Stimulated activated CD4-positive, alpha-beta T cell treated with anti-CD3 and anti-CD28 coated beads, Interleukin-2, amount 100 ng/mL, for 4 hours (primary cell): ENCODE data around the gene CALCR.
"Not testable (repeated sequence)": the region's sequence is repeated elsewhere in the genome, so short reads cannot be mapped to it uniquely, and the experiment has no call there.

Experiments used
- DNase-seq: peaks from one replicate; pipeline ENCODE4 v3.0.0-alpha.2; 2020; ENCODE audit warnings: low read depth

Gene CALCR

DNA sequence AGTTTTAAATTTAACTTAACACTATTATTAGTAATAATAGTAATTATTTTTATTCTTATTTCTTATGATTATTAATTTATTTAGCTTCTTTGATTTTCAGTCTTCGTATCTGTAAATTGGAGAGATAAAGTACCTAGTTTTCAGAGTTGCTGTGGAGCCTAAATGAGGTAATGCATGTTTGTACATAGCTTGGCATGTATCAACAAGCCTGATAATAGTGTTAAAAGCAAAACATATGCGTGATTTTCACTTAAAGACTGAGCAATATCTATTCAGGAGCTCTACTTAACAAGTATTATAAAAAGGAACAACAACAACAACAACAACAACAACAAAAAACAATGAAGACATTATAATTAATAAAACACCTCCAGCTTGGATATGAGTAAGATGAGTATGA lies 12.4 kb downstream of the CALCR start:
- DNase-seq, result no peak

GRCh38 chr7:93559639-93560491 lies 14.7 kb downstream of the CALCR start:
- DNase-seq, result no peak

DNA sequence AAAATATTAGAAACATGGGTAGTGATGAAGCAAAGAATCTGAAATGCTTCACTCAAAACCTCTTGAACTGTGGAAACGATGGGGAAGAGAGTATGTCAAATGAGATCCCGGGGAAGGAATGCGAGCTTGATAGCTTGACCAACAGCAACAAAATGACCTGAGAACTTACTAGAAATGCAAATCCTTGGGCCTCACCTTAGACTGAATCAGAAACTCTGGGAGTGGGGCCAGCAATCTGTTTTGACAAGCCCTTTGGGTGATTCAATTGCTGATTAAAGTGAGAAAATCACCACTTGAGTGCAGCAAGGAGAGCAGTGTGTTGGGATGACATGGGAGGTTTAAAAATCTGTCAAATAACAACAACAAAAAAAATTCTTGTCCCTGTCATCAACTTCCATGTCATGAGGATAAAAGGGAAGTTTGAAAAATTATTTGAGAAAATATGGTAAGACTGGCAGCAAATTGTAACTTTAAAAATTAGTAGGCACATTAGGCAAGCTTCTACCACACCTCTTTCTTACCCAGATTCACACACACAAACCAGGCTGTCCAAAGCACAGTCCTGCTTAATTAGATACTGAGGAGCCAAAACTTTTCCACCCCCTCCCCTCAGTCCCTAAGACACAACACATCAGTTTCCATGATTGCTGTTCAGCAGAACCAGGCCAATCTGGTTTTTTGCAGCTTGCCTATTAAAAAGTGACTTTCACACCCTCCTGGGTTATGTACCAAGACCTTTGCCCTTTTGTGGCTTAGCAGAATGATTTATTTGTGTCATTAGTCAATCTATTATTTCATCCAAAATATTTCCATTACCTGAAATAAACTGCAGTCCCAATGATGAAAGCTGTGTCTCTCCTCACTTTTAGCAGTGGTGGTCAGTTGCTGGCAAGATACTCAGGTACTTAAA lies 15.6 kb downstream of the CALCR start:
- DNase-seq, result no peak

DNA sequence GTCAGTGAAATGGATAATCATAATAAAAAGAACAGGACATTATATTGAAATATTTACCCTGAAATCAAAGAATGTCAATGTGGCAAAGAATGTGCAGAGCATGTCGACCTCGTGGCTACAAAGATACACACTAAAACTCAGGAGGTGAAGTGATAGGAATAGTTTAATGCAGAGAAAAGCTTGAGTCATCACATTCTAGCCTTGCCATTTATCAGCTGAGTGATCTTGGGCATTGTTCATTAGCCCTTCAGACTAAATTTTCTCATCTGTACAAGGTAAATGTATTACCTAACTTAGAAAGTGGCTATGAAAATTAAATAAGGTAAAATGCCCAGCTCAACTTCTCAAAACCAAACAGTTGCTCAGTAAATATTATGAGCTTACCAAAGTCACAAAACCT lies 22.6 kb downstream of the CALCR start:
- DNase-seq, result no peak

DNA sequence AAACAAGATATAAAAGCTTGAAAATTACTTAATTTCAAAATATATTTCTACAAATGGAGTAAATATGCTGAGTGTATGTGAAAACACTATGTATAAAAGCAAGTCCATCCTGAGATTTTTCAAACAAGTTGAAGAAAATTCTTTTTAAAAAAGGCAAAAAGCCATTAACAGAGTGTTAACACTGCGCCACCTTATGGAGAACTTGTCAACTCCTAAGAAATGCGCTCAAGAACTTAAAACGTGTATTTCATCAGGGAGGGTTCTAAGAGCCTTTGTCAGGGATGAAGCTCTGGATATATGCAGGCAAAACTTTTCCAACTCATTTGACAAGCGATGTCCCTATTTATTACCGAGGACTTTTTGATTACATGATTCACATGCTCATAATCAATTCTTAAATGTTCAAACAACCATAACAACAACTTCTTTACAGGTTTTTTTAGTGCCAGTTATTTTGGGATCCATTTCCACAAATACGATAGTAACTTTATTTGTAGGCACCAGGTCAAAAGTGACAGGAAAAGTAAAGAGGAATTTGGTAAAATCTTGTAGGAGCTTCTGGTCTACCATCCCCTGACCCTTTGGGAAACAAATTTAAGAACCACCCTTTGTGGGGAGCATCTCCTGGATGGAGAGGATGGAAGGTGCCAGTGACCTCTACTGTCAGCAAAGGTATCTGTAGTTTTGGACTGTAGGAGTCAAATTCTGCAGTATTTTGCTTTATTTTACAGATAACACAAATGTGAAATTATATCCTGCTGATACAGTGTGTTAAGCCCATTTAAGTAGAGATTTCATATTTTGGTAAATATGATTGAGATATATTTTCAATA lies 23.2 kb downstream of the CALCR start:
- DNase-seq, result no peak

DNA sequence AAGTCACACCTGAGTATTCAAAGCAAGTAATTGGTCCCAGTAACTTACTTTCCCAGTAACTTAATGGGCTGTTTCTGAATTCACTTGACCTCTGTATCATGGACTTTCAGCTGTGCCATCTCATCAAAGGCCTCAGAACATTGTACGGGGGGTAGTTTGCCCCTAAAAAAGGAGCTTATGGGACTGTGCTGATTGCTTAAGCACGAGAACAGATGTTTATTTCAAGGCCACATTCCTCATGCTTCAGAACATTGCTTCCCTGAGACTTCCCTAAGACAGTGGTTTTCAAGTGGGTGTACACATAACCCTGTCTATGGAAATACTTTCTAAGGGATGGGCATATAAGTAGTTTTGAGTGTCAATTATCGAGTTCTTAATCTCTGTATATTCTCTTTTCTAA lies 26.8 kb downstream of the CALCR start:
- DNase-seq, result no peak

DNA sequence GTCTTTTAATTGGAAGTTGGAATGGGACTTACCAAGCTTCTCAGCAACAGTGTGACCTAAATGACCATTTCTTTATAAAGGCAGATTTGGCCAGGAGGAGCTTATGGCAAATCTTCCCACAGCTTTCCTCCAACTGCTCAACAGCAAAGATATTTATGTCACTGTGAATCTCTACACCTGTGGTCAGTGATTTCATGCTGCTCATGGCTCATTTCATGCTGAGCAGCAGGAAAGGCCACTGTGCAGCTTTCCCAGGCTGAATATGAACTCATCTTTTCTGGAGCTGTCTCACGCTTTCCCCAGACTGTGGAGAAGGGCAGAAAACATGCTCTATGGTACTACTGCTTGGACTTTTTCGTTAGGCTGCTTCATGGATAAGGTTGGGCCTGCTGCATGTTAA lies 29.8 kb downstream of the CALCR start:
- DNase-seq, result no peak

GRCh38 chr7:93538061-93538460 lies 36.5 kb downstream of the CALCR start:
- DNase-seq, result no peak

DNA sequence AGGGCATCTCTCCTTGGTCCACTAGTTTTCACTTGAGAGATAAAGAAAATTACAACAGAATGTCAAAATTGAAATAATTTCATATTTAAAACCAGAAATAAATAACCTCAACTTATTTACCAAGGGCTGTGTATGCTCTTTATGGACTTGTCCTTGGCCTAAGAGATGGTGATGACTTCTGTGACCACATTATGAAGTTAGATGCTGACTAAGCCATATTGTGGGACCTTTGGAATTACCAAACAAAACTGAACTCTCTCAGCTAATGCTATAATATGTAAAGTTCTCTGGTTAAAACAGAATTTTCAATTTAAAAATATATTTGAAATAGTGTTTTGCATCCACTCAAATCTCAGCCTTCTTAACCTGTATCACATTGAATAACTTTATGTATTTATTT lies 38.9 kb downstream of the CALCR start:
- no peak for DNase-seq

GRCh38 chr7:93530701-93531100 lies 43.8 kb downstream of the CALCR start:
- DNase-seq, result no peak

DNA sequence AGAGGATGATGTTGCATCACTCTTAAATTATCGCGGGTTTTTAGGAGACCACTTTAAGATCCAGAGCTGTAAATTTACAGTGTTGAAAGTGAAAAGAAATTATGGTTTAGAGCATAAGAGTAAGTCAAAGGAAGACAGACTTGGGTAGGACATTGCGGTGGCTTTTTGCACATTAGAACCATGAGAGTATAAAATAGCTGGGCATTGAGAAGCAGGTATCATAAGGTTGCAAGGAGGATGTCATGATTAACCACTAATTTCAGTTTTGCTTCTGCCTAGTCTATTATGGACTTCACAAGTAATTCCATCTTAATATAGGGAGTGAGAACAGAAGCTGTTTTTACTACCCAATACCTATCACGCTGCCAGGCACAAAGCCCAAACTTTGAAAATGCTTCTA lies 57.7 kb downstream of the CALCR start:
- no peak for DNase-seq

DNA sequence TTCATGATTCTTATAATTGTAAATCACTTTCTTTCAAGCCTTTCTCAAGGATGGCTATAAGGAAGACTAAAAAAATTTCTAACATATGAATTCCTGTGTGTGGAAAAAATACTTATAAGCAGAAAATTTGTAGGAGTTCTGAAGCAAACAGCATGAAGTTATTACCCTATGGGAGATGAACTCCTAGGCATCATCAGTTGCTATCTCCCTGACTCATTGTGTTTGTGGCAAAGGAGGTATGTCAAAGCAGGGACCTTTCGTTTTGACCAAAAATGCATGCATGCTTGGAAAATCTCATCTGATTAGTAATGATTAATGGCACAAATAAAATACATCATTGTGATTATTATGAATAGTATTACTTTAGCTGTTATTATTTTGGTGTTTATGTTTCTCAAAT lies 59.4 kb downstream of the CALCR start:
- no peak for DNase-seq

DNA sequence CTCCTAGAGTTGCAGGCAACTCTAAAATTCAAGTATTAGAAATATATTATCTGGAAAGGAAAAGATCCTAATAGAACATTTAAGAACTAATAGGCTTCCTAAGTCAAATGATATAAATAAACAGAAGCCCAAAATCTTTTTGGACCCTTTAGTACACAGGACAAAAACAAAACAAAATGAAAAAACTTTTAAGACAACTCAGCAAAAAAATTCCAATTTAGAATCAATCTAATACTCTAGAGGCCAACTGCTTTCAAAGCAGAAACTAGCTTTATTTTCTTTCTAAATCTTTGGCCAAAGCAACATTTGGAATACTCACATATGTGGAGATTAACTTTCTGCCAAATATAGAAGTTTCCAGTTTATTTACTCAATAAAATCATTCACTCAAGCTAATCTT lies 65.2 kb downstream of the CALCR start:
- no peak for DNase-seq

DNA sequence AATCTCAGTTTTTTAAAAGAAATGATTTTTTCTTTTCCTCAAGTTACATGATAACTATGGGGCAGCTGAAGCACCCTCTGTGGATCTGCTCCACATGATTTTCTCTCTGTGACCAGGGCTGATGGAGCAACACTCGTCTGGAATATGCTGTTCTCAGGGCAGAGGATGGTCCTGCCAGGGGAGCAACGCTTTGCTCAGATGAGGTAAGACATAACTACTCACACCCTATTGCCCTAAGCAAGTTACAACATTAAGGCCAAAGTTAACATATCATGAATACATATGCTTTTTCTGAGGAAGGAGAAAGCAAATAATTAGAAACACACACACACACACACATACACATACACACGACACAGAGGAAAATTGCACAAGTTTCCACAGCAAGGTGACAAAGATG lies 71.4 kb downstream of the CALCR start:
- DNase-seq, result no peak

GRCh38 chr7:93491860-93492259 lies 82.7 kb downstream of the CALCR start:
- not testable (repeated sequence) for DNase-seq

GRCh38 chr7:93476491-93477344 lies 97.8 kb downstream of the CALCR start:
- DNase-seq, result no peak

DNA sequence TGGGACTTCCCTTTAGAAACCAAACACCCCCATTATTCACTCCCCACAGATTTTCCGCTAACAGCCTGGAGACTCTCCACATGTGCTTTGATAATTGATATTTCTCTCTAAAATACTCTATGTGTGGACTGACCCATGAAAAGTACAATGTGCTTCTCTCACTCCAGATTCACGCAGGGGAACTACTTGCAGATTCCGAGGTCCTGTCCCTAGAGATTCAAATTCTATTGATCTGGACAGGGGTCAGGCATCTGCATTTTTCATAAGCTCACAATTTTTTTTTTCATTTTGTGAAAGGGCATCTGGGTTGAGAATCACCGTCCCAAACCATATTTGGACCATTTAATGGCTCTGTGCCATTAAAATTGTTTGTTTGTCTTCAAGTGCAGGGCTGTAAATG lies 98.7 kb downstream of the CALCR start:
- DNase-seq, result no peak

DNA sequence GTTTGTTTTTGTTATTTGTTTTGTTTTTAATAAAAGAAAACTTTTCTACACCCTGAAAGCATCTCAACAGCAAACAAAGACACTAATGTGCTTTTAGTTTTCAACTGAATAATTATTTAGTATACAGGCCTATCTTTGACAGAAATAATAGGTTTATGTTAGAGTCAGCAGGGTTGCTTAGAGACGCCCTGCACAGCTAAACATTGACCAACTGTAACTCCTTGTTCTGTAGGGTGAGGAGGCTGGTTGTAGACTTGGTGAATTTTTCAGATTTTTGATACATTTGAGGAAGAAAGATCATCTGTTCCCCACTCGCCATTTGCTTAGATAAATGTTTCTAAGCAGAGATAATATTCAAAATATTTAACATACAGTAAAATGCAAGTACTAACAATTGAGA lies 103.1 kb downstream of the CALCR start:
- no peak for DNase-seq

DNA sequence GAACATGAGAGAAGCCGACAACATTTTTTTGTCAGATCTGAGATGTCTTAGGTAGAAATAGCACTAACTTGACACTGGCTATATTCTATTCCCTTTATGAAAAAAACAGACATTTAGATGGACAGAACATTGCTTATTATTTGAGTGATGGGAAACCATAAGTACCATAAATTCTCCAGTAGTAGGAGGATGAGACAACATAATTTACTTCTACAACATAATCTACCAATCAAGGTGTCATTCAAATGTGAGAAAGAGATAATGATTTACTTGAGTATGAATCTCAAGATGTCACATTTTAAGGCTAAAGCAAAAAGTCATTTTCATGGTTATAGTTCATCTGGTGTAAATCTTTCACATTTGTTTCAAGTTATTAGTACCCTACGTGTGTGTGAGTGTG lies 110.8 kb downstream of the CALCR start:
- no peak for DNase-seq

DNA sequence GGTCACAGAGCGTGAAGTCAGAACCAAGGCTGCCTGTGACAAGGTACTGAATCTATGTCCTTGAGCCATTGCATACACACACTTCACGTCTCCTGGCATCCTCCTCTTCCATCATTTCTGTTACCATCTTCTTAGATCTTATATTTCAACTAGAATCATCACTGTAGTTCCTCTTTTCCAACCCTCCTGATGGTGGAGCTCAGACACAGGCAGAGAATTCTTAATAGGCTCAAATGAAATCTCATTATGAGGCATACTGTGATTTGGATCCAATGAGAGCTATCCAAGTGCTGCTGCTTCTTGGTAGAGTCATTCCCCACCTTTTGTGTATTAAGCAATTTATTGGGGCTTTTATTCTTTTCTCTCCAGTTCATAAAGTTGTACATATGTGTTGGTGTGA lies 113.2 kb downstream of the CALCR start:
- DNase-seq, result no peak

DNA sequence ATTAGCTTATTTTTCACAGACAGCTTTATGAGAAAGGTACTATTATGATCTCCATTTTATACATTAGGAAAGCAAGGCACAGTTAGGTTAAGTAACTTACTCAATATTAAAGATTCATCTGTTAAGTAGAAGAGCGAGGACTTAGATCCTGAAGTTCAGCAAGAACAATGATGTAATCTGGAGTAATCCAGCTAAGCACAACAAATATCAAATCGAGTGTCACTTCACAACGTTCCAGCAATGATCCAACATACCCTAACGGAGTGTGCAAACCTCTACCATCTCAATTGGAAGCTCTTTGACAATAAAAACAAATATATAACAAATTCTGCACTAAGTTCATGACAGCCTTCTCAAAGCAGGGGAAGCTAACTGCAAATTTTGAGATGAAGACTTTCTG lies 121.3 kb downstream of the CALCR start:
- DNase-seq, result no peak
